NT2/D1 (cell line): ENCODE measurements around the gene GGA2.

Source experiments
- SUZ12 ChIP-seq: IDR thresholded peaks from 2 replicates; pipeline ENCODE4 v1.6.1; 2011; ENCODE audit not compliant: insufficient read length, insufficient read depth; ENCODE audit errors: extremely low read depth
- YY1 ChIP-seq: IDR thresholded peaks from 2 replicates; pipeline ENCODE4 v1.6.1; 2011; ENCODE audit not compliant: insufficient read length, insufficient read depth
- ZNF274 ChIP-seq: IDR thresholded peaks from 2 replicates; pipeline ENCODE4 v1.6.1; 2011; ENCODE audit warnings: mild to moderate bottlenecking, low read depth, low read length

GRCh38 chr16:23498863-23499262 lies 11.4 kb downstream of the GGA2 start:
- no peak for TF ChIP-seq SUZ12
- TF ChIP-seq YY1, result no peak
- TF ChIP-seq ZNF274, result no peak
